ENCODE measurements around the gene CAPN11. TPM values are rescaled to one million over a fixed set of nuclear protein-coding genes. Genes with fewer than 3 reads are reported as not detected.
A peak's percentile ranks its signal among the peaks of the same experiment; 100 is the strongest.

Gene CAPN11
- total RNA-seq, 1 donor from 2014 or later, result not detected

- DNase-seq (ENCODE audit: low read depth), result no peak
- H3K4me3 ChIP-seq (ENCODE audit: low read depth, low read length), result peak overlapping the region; percentile 72
- no peak for TF ChIP-seq CTCF (conservative IDR thresholded peaks at IDR 0.05; ENCODE audit: low read depth, low read length)
Observed at GRCh38 chr6:44219053-44219814, 60.6 kb downstream of the CAPN11 start.

DNA sequence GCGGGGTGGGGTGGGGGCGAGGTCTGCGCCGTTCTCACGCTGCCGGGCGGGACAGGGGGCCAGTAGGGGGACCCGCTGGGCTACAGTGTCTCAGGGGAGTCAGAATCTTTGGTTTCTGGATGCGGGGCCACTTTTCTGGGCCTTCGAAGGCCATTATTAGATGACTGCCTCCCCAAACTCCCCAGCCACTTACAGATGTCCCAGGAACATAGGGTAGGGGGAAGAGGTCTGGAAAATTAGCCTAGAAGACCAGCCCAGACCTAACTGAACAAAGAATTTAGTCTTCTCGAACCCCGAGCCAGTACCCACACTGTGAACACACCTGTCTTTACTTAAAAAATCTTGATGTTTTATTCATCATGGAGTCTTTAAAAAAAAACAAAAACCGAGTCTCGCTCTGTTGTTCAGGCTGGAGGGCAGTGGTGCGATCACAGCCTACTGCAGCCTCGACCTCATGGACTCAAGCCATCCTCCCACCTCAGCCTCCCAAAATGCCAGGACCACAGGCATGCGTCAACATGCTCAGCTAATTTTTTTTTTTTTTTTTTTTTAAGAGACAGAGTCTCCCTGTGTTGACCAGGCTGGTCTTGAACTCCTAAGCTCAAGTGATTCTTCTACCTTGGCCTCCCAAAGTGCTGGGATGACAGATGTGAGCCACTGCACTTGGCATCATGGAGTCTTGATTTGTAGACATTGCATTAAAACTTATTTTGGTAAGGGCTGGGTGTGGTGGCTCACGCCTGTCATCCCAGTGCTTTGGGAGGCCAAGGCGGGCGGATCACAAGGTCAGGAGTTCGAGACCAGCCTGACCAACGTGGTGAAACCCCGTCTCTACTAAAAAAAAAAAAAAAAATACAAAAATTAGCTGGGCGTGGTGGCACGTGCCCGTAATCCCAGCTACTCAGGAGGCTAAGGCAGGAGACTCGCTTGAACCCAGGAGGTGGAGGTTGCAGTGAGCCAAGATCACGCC, 61.5 kb downstream of the CAPN11 start:
- H3K4me3 ChIP-seq (ENCODE audit: low read depth, low read length), result peak overlapping the region; percentile 72
- DNase-seq (ENCODE audit: low read depth), result no peak

GRCh38 chr6:44220913-44221290, 62.3 kb downstream of the CAPN11 start:
- DNase-seq (ENCODE audit: low read depth), result no peak
- no peak overlapping the region for H3K4me3 ChIP-seq (ENCODE audit: low read depth, low read length)
- TF ChIP-seq CTCF (conservative IDR thresholded peaks at IDR 0.05; ENCODE audit: low read depth, low read length), result no peak

More for the DNA sequence above, 61.5 kb downstream of the CAPN11 start:
- TF ChIP-seq CTCF (conservative IDR thresholded peaks at IDR 0.05; ENCODE audit: low read depth, low read length), result no peak

GRCh38 chr6:44221291-44221960, 62.8 kb downstream of the CAPN11 start:
- peak overlapping the region; percentile 27 for H3K4me3 ChIP-seq (ENCODE audit: low read depth, low read length)
- TF ChIP-seq CTCF (conservative IDR thresholded peaks at IDR 0.05; ENCODE audit: low read depth, low read length), result peak; percentile 87
- DNase-seq (ENCODE audit: low read depth), result no peak

GRCh38 chr6:44221961-44222335, 63.3 kb downstream of the CAPN11 start:
- peak overlapping the region; percentile 27 for H3K4me3 ChIP-seq (ENCODE audit: low read depth, low read length)
- TF ChIP-seq CTCF (conservative IDR thresholded peaks at IDR 0.05; ENCODE audit: low read depth, low read length), result no peak

DNA sequence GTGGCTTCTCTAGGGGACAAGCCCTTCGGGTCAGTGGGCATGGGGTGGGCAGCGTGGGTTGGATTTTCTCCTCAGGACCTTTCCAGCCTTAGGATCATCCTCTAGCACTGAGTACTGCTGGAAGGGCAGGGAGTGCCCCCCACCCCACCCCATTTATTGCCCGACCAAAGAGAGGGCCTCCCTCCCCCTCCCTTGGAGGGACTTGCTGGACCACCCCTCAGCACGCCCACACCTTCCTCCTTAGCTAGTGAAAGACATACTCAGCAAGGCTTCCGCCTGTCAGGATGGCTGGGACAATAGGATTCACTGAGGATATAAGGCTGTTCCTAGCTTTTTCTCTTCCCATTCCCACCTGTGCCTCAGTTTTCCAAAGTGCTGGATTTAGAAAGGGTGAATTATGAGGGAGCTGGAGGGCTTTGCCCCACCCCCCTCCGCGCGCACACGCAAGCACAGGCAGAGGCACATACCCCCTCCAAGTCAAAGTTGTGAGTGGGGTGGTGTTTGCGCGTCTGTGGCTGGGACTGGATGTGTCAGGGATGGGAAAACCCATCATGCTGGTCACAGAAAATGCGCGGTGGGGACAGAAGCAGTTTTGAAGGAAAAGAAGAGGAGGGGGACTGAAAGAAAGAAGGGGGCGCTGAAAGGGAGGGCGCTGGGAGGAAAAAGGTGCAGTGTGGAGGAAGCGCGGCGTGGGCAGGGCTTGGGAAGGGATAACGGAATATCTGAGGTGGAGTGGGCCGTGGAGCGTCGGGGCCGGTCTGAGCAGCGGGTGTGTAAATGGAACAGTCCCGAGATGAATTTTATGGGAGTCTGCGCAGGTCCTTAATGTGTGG, 64.1 kb downstream of the CAPN11 start:
- no peak for DNase-seq (ENCODE audit: low read depth)
- TF ChIP-seq CTCF (conservative IDR thresholded peaks at IDR 0.05; ENCODE audit: low read depth, low read length), result no peak
- peak overlapping the region; percentile 66 for H3K4me3 ChIP-seq (ENCODE audit: low read depth, low read length)

More at GRCh38 chr6:44221961-44222335, 63.3 kb downstream of the CAPN11 start:
- DNase-seq (ENCODE audit: low read depth), result no peak

Measured in epithelial cell of proximal tubule (primary cell).